Uterus (tissue), 4 donors: ENCODE measurements around the gene TTYH1. TPM values are rescaled to one million over a fixed set of nuclear protein-coding genes. Genes with fewer than 3 reads are reported as not detected.

Experiments
- DNase-seq, 2 donors: peaks; one replicate each; pipeline ENCODE4 v3.0.0-alpha.2; 2019 to 2020
- H3K27ac ChIP-seq, 2 donors: fragments of 200-600 bp; sonication (generic); 1 replicate in 1 of 2; 2 replicates in 1 of 2; pipeline ENCODE4 v1.5.1; 2016 to 2018
- H3K27me3 ChIP-seq, 2 donors: fragments of 200-600 bp; sonication (generic); one replicate each; pipeline ENCODE4 v1.5.1; 2018 to 2019; ENCODE audit warnings: control low read depth in 1 of 2
- H3K36me3 ChIP-seq, 2 donors: fragments of 200-600 bp; sonication (generic); one replicate each; pipeline ENCODE4 v1.5.1; 2019; ENCODE audit warnings: control low read depth in 1 of 2
- H3K4me1 ChIP-seq, 2 donors: fragments of 200-600 bp; sonication (generic); one replicate each; pipeline ENCODE4 v1.5.1; 2018 to 2019; ENCODE audit warnings: control low read depth in 1 of 2
- H3K4me3 ChIP-seq, 2 donors: fragments of 200-600 bp; sonication (generic); 1 replicate in 1 of 2; 2 replicates in 1 of 2; pipeline ENCODE4 v1.5.1; 2018 to 2019; ENCODE audit warnings: mild to moderate bottlenecking in 1 of 2
- H3K9me3 ChIP-seq, 2 donors: fragments of 200-600 bp; sonication (generic); one replicate each; pipeline ENCODE4 v1.5.1; 2019; ENCODE audit warnings: control low read depth in 1 of 2
- POLR2A ChIP-seq, 2 donors: fragments of 450-650 bp; IDR thresholded peaks; one replicate each; pipeline ENCODE4 v1.6.1; 2016; ENCODE audit warnings: antibody characterized with exemption in 2 of 2, mild to moderate bottlenecking in 1 of 2, moderate library complexity in 1 of 2
- intact Hi-C: fragments of 100-400 bp; cut with DNase I; formaldehyde crosslinking; loops from one replicate; pipeline ENCODE4 v1.15.1; 2023; ENCODE audit warnings: low total_unique reads
- small RNA-seq: library from RNA; depleted of rRNA; stranded (forward); fragments of <200 nt; gene quantifications from one replicate; pipeline ENCODE3, GENCODE V24; 2016
- total RNA-seq, 4 donors: library from RNA; depleted of rRNA in 3 of 4; stranded (reverse); fragments of >200 nt in 3 of 4; gene quantifications; one replicate each; pipeline versions ENCODE4 v1.1.0 to v1.2.4, GENCODE V29; 2014 to 2023
- TF ChIP-seq, protein P1 (sequence below), 4 experiments: fragments of 200-600 bp in 2 of 4; fragments of 450-650 bp in 2 of 4; sonication (generic) in 2 of 4; IDR thresholded peaks; one replicate each; pipeline ENCODE4 v1.5.1; 2016 to 2019; ENCODE audit warnings: antibody characterized with exemption in 4 of 4, mild to moderate bottlenecking in 2 of 4, moderate library complexity in 1 of 4
- donor health status: DM: yes; HTN: yes; CAD: no.

The TTYH1 gene
- total RNA-seq, 4 donors from 2014 or later: 1.9 to 10.2 TPM; not detected in 2

GRCh38 chr19:54481326-54481930 is 66.2 kb downstream of the TTYH1 start:
- no peak for DNase-seq
- Histone ChIP-seq H3K36me3 (no peaks in the 10 kb centered on the region), H3K4me1 (no peaks in the 10 kb centered on the region), H3K4me3 (no peak overlapping the region), H3K27ac (no peak overlapping the region), H3K27me3 (no peaks in the 10 kb centered on the region), H3K9me3 (no peaks in the 10 kb centered on the region)
- intact Hi-C loops: no loop called here
- TF ChIP-seq, protein P1, sequence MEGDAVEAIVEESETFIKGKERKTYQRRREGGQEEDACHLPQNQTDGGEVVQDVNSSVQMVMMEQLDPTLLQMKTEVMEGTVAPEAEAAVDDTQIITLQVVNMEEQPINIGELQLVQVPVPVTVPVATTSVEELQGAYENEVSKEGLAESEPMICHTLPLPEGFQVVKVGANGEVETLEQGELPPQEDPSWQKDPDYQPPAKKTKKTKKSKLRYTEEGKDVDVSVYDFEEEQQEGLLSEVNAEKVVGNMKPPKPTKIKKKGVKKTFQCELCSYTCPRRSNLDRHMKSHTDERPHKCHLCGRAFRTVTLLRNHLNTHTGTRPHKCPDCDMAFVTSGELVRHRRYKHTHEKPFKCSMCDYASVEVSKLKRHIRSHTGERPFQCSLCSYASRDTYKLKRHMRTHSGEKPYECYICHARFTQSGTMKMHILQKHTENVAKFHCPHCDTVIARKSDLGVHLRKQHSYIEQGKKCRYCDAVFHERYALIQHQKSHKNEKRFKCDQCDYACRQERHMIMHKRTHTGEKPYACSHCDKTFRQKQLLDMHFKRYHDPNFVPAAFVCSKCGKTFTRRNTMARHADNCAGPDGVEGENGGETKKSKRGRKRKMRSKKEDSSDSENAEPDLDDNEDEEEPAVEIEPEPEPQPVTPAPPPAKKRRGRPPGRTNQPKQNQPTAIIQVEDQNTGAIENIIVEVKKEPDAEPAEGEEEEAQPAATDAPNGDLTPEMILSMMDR (IDR thresholded peaks at IDR 0.05): peak; percentile 20 to 55 (median 40)
- no peak for TF ChIP-seq POLR2A (IDR thresholded peaks at IDR 0.05)

GRCh38 chr19:54482889-54483288 is 67.6 kb downstream of the TTYH1 start:
- intact Hi-C loops: no loop called here
- H3K4me1 ChIP-seq: no peaks in the 10 kb centered on the region
- no peaks in the 10 kb centered on the region for H3K36me3 ChIP-seq
- TF ChIP-seq, protein P1 (IDR thresholded peaks at IDR 0.05): no peak
- DNase-seq: no peak
- H3K27me3 ChIP-seq: no peaks in the 10 kb centered on the region
- no peak overlapping the region for H3K4me3 ChIP-seq
- no peaks in the 10 kb centered on the region for H3K9me3 ChIP-seq
- H3K27ac ChIP-seq: no peak overlapping the region

DNA sequence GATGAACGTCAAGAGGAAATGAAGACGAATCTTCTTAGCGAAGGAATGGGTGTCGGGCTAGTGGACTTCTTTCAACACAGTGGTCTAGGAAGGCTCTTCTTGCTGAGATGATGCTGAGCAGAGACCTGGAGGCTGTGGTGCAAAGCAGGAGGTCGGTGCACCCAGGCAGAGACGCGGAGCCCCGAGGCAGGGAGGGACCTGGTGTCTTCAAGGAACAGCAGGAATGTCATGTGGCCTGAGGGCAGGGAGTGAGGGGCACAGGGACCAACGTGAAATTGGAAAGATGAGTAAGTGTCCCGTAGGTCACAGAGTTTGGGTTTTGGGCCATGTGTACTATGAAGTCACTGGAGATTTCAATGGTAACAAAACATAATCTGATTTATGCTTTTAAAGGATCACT is 69.2 kb downstream of the TTYH1 start:
- Histone ChIP-seq H3K36me3 (no peaks in the 10 kb centered on the region), H3K27ac (no peak overlapping the region), H3K9me3 (no peaks in the 10 kb centered on the region), H3K4me3 (no peak overlapping the region), H3K4me1 (no peaks in the 10 kb centered on the region), H3K27me3 (no peaks in the 10 kb centered on the region)
- no peak for DNase-seq
- intact Hi-C loops: no loop called here
- TF ChIP-seq, protein P1 (IDR thresholded peaks at IDR 0.05): no peak
- no peak for TF ChIP-seq POLR2A (IDR thresholded peaks at IDR 0.05)

DNA sequence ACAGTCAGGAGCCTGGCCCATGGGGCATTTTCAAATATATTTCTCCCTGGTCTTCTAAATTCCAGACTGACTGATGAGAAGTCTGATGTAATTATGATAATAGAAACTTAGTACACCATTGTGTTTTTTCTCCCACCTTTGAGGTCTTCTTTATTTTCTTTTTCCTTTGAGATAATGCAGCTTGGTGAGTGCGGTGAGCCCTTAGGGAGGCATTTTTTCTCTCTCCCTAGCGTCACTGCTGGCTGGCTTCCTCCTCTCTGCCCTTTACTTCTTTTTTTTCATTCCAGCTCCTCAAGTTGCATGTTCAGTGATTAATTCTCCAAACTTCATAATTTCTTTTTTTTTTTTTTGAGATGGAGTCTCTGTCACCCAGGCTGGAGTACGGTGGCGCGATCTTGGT is 70.6 kb downstream of the TTYH1 start:
- Histone ChIP-seq H3K27me3 (no peaks in the 10 kb centered on the region), H3K4me1 (no peaks in the 10 kb centered on the region), H3K9me3 (no peaks in the 10 kb centered on the region), H3K36me3 (no peaks in the 10 kb centered on the region), H3K4me3 (no peak overlapping the region), H3K27ac (no peak overlapping the region)
- no peak for TF ChIP-seq POLR2A (IDR thresholded peaks at IDR 0.05)
- intact Hi-C loops: no loop called here
- DNase-seq: no peak

Small RNAs within 50 kb of the gene (small RNA-seq; reads per million reads assigned to genes)
- gene AC245884.3: not detected

Other genes starting within 250 kb of the TTYH1 start
- 10 to 100 TPM in 1 of 4 donors, 1 to 10 TPM in 2, not detected in 1; 1.3 to 31.0 (median 3.0) TPM for gene TMC4, start 242.3 kb upstream of the TTYH1 start, total RNA-seq
- gene MBOAT7, start 225.9 kb upstream of the TTYH1 start, total RNA-seq: 10 to 100 TPM in 3 of 4 donors, 1 to 10 TPM in 1; 5.3 to 47.8 (median 19.2) TPM
- gene TSEN34, start 224.2 kb upstream of the TTYH1 start, total RNA-seq: 10 to 100 TPM; 13.1 to 66.4 (median 32.2) TPM
- 1,000 to 10,000 TPM; 1,240 to 3,586 (median 2,088) TPM for gene RPS9, start 214.6 kb upstream of the TTYH1 start, total RNA-seq
- gene LILRB3, start 192.5 kb upstream of the TTYH1 start, total RNA-seq: 1 to 10 TPM in 2 of 4 donors, not detected in 2; 3.0 to 5.3 TPM
- 1 to 10 TPM in 2 of 4 donors, not detected in 2; 1.0 to 1.7 TPM for gene LILRA6, start 172.7 kb upstream of the TTYH1 start, total RNA-seq
- gene LILRB5, start 158.2 kb upstream of the TTYH1 start, total RNA-seq: 1 to 10 TPM in 3 of 4 donors, not detected in 1; 3.2 to 3.7 (median 3.7) TPM
- gene LILRB2, start 134.4 kb upstream of the TTYH1 start, total RNA-seq: 1 to 10 TPM in 3 of 4 donors, under 1 TPM in 1; 0.41 to 4.2 (median 1.7) TPM
- gene LILRA5, start 102.3 kb upstream of the TTYH1 start, total RNA-seq: 1 to 10 TPM in 2 of 4 donors, under 1 TPM in 1, not detected in 1; 0.35 to 9.7 (median 2.8) TPM
- not detected for gene LILRA4, start 76.3 kb upstream of the TTYH1 start, total RNA-seq
- 10 to 100 TPM in 2 of 4 donors, 1 to 10 TPM in 2; 1.0 to 64.7 (median 9.5) TPM for gene LAIR1, start 50.5 kb upstream of the TTYH1 start, total RNA-seq
- 100 to 1,000 TPM in 2 of 4 donors, 10 to 100 TPM in 2; 58.1 to 275 (median 91.4) TPM for gene LENG8, start 33.7 kb downstream of the TTYH1 start, total RNA-seq
- 1 to 10 TPM in 3 of 4 donors, not detected in 1; 3.7 to 7.1 (median 3.8) TPM for gene LENG9, start 48.3 kb downstream of the TTYH1 start, total RNA-seq
- gene CDC42EP5, start 57.8 kb downstream of the TTYH1 start, total RNA-seq: 10 to 100 TPM in 2 of 4 donors, 1 to 10 TPM in 2; 1.8 to 39.8 (median 16.1) TPM
- gene LAIR2, start 87.4 kb downstream of the TTYH1 start, total RNA-seq: not detected
- 1 to 10 TPM in 2 of 4 donors, under 1 TPM in 1, not detected in 1; 0.48 to 2.6 (median 1.6) TPM for gene LILRA2, start 158.3 kb downstream of the TTYH1 start, total RNA-seq
- gene LILRA1, start 178.2 kb downstream of the TTYH1 start, total RNA-seq: under 1 TPM in 3 of 4 donors, not detected in 1; 0.21 to 0.91 (median 0.29) TPM
- gene LILRB1, start 215.0 kb downstream of the TTYH1 start, total RNA-seq: 1 to 10 TPM in 2 of 4 donors, not detected in 2; 1.2 to 3.9 TPM
- gene LILRB4, start 247.5 kb downstream of the TTYH1 start, total RNA-seq: 1 to 10 TPM in 1 of 4 donors, under 1 TPM in 1, not detected in 2; 0.48 to 1.5 TPM